Kidney capillary endothelial cell (primary cell): ENCODE results near the gene RTEL1.
"Not testable (repeated sequence)": the region's sequence is repeated elsewhere in the genome, so short reads cannot be mapped to it uniquely, and the experiment has no call there.

Experiments
- DNase-seq: peaks from one replicate; pipeline ENCODE4 v3.0.0-alpha.2; 2018; ENCODE audit warnings: low spot score

Gene RTEL1

DNA sequence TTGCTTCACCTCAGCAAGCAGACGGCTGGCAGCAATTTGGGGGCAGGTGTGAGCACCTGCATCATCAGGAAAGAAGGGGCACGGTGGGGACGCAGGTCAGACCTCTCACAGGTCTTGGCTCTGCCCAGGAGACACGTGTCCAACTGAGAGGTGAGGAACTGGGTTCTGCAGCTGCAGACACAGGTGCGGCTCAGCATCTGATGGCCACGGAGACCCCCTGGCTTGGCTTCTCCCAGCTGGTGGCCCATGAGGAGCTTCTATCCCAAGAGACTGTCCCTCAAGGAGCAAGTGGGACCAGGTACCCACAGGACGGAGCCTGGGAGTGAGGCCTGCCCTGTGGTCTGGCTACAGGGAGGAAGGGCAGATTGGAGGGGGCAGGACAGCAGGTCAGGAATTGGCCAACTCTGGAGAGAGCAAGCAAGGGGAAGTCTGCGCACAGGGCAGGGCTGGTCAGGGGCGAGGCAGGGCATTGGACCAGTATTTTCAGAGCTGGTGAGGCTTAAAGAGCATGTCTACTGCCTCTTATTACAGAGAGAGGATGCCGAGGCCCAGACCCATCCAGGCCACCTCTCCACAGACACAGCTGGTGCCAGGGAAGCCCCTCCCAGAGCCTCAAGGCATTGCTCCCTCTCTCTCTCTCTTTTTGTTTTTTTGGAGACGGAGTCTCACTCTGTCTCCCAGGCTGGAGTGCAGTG lies 9.1 kb upstream of the RTEL1 start:
- no peak for DNase-seq

DNA sequence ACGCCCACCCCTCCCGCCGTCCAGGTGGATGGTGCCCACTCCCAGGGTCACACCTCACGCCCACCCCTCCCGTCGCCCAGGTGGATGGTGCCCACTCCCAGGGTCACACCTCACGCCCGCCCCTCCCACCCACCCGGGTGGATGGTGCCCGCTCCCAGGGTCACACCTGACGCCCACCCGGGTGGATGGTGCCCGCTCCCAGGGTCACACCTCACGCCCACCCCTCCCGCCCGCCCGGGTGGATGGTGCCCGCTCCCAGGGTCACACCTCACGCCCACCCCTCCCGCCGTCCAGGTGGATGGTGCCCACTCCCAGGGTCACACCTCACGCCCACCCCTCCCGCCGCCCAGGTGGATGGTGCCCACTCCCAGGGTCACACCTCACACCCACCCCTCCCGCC lies 7.6 kb upstream of the RTEL1 start:
- DNase-seq, result not testable (repeated sequence)

DNA sequence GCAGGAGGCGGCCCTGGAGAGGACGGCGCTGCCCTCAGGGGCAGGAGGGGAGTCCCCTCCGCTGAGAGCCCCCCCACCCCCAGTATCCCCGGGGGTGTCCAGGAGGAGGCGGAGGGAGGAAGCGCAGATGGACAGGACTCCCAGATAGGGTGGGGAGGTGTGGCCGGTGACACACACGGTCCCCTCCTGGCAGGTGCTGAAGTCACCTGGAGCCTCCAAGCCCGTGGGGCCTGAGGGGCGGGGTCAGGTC lies 6.2 kb upstream of the RTEL1 start:
- no peak for DNase-seq

DNA sequence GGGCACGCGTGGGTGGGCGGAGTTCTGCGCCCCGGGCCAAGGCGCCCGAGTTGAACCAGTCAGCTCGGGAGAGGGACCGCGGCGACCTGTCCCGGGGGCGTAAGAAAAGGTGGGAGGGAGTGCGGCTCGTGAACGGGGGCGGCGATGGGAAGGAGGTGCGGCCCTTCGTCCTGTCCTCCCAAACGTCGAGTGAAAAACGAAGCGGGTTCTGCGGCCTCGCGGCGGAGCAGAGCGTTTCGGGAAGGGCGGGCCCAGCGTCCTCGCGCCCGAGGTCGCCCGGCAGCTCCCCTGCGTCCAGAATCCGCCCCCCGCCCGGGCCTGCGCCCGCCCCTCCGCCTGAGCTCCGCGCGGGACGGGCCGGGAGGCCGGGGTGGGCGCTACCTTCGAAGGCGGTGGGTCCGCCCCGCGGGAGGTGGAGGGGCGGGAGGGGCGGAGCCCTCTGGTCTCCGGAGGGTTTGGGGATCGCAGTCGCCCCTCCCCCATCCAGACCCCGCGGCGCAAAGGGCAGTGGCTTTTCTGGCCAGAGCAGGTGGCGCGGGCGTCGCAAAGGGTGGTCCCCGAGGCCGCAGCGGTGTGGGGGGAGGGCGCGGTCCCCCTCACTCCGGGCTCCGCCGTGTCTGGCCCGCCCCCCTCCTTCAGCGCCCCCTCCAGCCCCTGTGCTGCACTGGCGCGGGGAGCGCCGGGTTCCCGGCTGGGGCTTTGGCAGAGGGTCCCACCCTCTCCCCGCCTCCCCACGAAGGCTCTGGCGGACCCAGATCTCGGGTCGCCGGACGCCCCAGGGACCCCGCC lies 5.7 kb upstream of the RTEL1 start:
- no peak for DNase-seq

GRCh38 chr20:63653041-63653973 lies 4.8 kb upstream of the RTEL1 start, which contains the start of gene STMN3:
Gene STMN3 (minus strand): TSS chr20:63653424. CDS start chr20:63653345, 79 bp downstream.
- DNase-seq, result peak; percentile 45

DNA sequence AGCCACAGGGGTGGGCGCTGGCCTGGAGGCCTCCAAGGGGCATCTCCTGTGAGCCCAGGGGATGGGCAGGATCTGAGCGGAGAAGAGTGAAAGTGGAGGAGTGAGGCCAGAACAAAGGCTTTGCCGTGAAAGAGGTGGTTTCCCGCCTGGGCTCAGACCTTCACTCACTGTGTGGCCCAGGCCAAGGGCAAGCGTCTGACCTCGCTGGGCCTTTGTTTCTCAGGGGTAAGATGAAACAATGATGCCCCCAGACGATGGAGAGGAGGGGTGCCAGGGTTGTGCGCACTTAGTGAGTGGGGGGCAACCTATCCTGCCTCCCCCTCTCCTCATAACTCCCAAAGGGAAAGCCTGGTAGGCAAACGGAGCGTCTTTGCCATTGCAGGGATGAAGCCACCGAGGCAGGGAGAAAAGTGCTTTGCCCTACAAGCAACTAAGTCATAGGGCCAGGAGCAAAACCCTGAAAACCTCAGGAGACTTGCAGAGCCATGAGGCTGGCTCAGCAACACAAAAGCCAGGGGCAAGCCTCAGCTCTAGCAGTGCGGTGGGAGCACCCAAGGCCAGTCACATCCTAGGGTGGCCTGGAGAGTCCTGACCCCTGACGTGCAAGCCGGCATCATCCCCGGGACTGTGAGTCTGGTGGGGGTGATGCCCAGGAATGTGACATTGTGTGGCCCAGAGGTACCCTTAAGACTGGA lies 4.0 kb upstream of the RTEL1 start:
- DNase-seq, result no peak

DNA sequence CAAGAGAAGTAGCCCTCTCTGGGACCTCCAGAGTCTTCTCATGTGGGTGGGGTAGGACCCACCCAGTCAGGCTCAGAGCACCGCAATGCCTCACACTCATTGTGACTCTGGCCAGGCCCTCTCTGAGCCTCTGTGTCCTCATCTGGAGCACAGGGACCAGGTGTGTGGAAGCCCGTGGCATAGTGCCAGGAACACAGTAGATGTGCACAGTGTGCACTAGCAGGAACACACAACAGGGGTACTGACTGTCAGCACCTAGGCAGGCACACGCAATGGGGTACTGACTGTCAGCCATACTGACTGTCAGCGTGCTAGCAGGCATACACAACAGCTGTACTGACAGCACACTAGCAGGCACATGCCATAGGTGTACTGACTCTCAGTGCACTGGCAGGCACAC lies 2.9 kb upstream of the RTEL1 start:
- DNase-seq, result no peak

GRCh38 chr20:63656451-63656850 lies 1.7 kb upstream of the RTEL1 start:
- no peak for DNase-seq

DNA sequence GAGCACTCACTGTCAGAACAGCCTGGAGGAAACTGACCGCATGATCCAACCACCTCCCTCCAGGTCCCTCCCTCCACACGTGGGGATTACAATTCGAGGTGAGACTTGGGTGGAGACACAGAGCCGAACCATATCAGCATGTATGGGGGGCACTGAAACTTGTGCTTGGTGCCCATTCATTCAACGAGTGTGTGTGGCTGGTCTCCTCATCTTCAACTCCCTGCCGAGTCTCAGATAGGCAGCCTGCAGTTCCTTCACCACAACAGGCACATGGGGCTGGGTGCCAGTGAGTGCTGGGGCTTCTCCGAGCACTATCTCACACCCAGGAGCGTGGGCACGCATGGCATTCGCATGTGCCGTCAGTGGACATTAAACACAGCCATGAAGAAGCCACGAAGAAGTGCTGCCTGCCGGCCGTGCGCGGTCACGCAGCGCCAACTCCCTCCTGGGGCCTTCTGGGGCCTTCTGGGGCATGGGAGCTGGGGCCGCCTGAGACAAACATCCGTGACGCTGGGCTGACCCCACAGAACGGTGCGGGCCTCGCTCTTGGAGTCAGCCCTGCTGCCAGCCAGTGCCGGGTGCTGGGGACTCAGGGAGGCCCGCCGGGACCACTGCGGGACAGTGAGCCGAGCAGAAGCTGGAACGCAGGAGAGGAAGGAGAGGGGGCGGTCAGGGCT lies 714 bp upstream of the RTEL1 start:
- no peak for DNase-seq

DNA sequence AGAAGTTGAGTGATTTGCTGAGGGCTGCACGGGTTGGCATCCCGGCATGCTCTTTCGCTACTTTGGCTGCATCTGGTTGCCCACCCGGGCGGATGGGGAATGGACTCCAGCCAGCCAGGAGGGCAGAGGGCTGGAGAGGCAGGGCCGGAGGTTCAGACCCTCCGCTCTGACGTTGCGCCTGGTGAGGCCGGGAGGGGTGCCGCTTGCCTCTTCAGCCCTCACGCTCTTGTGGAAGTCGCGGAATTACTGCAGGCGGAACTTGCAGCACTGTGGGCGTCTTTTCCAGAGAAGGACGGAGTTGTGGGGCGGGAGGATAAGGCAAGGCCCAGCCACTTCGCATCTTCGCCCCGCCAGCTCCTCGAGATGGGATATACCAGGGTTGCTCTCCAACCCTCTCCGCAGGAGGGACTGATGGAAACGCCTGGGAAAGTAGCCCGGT lies 656 bp downstream of the RTEL1 start:
- DNase-seq, result no peak

DNA sequence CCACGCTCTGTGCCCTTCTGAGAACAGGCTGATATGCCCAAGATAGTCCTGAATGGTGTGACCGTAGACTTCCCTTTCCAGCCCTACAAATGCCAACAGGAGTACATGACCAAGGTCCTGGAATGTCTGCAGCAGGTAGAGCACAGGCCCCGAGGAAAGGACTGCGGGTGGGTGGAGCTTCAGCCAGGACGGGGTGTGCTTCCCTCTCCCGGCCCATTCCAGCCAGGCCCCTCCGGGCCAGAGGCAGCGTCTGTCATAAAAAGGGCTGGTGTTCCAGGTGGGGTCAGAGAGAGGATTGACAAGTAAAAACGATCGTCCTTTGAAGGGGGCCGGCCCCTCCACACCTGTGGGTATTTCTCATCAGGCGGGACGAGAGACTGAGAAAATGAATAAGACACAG lies 1.3 kb downstream of the RTEL1 start:
- no peak for DNase-seq

- DNase-seq, result not testable (repeated sequence)
These were observed 2.1 kb downstream of the RTEL1 start for GRCh38 chr20:63660174-63660573.

DNA sequence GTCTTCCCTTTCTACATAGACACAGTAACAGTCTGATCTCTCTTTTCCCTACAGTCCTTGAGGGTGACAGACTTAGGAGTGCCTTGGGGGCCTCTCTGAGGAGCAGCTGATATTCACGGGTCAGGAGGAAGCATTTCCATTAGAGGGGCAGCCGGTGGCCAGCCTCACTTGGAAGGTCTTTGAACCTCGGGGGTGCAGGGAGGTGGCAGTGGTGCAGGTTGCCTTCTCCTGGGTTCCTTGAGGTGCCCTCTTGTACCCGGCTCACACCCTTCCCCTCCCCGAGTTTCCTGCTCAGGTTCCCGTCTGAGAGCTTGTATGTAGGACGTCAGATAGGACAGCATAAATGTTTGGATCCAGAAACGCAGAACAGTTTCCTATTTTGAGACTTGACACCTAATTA lies 2.5 kb downstream of the RTEL1 start:
- DNase-seq, result no peak

- no peak for DNase-seq
These were observed 3.0 kb downstream of the RTEL1 start for GRCh38 chr20:63661108-63661507.

GRCh38 chr20:63661959-63662812 lies 4.1 kb downstream of the RTEL1 start:
- no peak for DNase-seq

- DNase-seq, result no peak
These were observed 4.7 kb downstream of the RTEL1 start for GRCh38 chr20:63662813-63663189.

DNA sequence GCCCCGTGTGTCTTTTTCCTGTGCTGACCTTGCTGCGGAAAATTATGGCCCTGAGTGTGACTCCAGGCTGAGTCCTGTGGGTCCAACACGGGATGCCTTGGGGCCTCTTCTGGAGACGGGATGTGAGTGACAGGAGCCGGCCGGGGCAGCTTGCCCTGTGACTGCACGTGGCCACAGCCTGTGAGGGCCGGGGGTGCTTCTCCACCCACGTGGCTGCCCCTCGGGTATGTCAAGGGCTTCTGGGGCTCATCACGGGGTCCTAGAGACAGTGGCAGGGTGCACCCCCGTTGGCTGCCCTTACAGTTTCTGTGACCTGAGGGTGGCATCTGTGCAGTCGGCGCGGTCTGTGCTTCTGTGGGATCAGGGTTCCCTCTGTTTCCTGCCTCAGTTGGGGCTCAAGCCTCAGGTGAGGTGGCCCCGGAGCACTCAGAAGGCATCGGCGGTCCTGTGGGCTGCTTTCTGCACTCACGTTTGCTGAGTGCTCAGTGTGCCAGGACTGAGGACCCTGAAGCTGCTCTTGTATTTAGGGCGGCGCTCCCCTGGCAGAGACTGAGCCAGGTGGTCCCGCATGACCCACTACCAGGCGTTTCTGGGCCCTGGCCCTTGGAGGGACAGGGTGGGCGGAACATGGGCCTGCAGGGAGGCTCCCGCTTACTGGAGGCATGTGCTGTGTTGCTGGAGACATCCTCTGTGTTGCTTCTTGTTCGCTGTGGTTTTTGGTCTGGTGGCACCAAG lies 5.4 kb downstream of the RTEL1 start:
- no peak for DNase-seq

DNA sequence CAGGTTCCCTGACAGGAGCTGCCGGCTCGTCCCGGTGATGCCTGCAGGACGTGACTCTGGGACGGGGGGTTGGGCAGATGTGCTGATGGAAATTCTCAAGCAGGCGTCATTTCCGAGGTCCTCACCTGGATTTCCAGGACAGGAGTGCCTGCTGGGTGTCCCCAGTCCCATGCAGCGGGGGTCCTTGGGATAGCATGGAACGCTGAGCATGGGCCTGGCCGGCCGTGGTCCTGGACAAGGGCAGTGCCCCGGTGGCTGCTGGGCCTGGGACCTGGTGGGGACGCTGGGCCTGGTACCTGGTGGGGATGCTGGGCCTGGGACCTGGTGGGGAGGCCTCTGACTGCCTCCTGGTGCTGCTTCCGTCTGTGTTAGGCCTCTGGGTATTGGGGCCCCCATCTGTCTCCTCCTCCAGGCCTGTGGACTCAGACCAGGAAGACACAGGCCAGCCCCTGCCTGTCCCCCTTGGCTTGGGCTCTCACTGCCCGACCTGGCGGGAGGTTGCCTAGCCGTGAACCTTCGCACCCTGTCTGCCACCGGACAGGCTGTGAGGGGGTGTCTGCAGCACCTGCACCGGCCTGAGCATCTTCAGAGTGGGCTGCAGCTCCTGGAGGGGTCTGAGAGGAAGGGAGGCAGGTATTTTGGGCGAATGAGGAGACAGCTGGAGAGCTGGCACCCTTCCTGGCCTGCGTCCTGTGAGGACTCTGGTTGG lies 6.2 kb downstream of the RTEL1 start:
- DNase-seq, result no peak

GRCh38 chr20:63664861-63665594 lies 6.9 kb downstream of the RTEL1 start:
- no peak for DNase-seq
